Measurements from ENCODE around the gene SNX27. TPM values are rescaled to one million over a fixed set of nuclear protein-coding genes. Genes with fewer than 3 reads are reported as not detected.
A peak's percentile ranks its signal among the peaks of the same experiment; 100 is the strongest.

Gene SNX27
- total RNA-seq, 1 experiment from 2014 or later, result 42.2 TPM

- Histone ChIP-seq H3K9me2 (ENCODE audit: insufficient read depth) (no peaks in the 10 kb centered on the region), H2AFZ (ENCODE audit: low read depth, low read length, poor library complexity, severe bottlenecking) (no peak overlapping the region), H3K27ac (ENCODE audit: low read depth, low read length) (peak overlapping the region; percentile 22; the same call in 1 of the 2 replicates), H3K4me2 (ENCODE audit: low read length) (peak overlapping the region; percentile 59), H4K20me1 (ENCODE audit: insufficient read depth) (no peaks in the 10 kb centered on the region), H3K9ac (ENCODE audit: low read length) (peak overlapping the region; percentile 7; the same call in 1 of the 2 replicates), H3K79me2 (ENCODE audit: insufficient read depth, low read length) (no peaks in the 10 kb centered on the region), H3K27me3 (ENCODE audit: insufficient read depth, low read length) (no peaks in the 10 kb centered on the region), H3K9me3 (ENCODE audit: control insufficient read depth in 1 of 2, insufficient read depth in 1 of 2, low read depth in 1 of 2, low read length in 2 of 2) (no peaks in the 10 kb centered on the region), H3K4me3 (replicated peaks in 1 of 2; ENCODE audit: low read depth in 1 of 2, low read length in 2 of 2) (peak overlapping the region in 1 of 2 experiments; percentile 16; a peak in 1 of 4 replicates), H3K4me1 (ENCODE audit: control insufficient read depth in 1 of 2, insufficient read depth in 2 of 2, low read length in 2 of 2) (peaks cover 4 to 42% of the 10 kb centered on the region in 2 experiments), H3K36me3 (ENCODE audit: control insufficient read depth in 1 of 2, insufficient read depth in 2 of 2, low read length in 2 of 2) (peaks cover 0 to 9% of the 10 kb centered on the region in 2 experiments; a peak in 1 of 4 replicates)
- ChIA-PET RAD21 (ENCODE audit: low non-redundant PET in 1 of 2, low total read pairs in 2 of 2, uncharacterized antibody in 2 of 2, unreplicated experiment in 2 of 2) (no interaction called here), POLR2A (interaction anchor here (1.3 kb wide), 1 partner anchor 26 kb away, joined by 3 read pairs; no protein-coding TSS in a partner anchor), CTCF (interaction anchor here (1.1 kb wide), 1 partner anchor 19 kb away, joined by 3 read pairs; no protein-coding TSS in a partner anchor)
- BruUV-seq (replicated peaks), result TSS peak; percentile 45
- intact Hi-C loops (cut with micrococcal nuclease), result no loop called here
- peak; percentile 51 for DNase-seq (ENCODE audit: low read depth, low spot score)
- peak; percentile 90 for ATAC-seq
- TF ChIP-seq FOSL1 (IDR thresholded peaks at IDR 0.05; ENCODE audit: low read depth), result peak; percentile 81
- TF ChIP-seq REST (IDR thresholded peaks at IDR 0.05; ENCODE audit: low read depth), result no peak
- TF ChIP-seq ELF1 (IDR thresholded peaks at IDR 0.05; ENCODE audit: borderline replicate concordance, low read depth), result no peak
- TF ChIP-seq POLR2AphosphoS5 (IDR thresholded peaks at IDR 0.05; ENCODE audit: low read depth, low read length), result 0 out of 2 replicates have a peak, but pooled peaks have one; percentile 26
- no peak for TF ChIP-seq ZNF274 (IDR thresholded peaks at IDR 0.05; ENCODE audit: low read depth, low read length)
- TF ChIP-seq ZBTB33 (IDR thresholded peaks at IDR 0.05; ENCODE audit: extremely low read depth, insufficient replicate concordance, low read length), result no peak
- TF ChIP-seq EZH2 (IDR thresholded peaks at IDR 0.05), result no peak
- TF ChIP-seq JUND (IDR thresholded peaks at IDR 0.05), result peak; percentile 73
- TF ChIP-seq CEBPB (IDR thresholded peaks at IDR 0.05; ENCODE audit: low read depth), result no peak
- TF ChIP-seq YY1 (IDR thresholded peaks at IDR 0.05; ENCODE audit: extremely low read depth, insufficient replicate concordance, low read depth, low read length), result peak; percentile 43
- TF ChIP-seq RAD21 (IDR thresholded peaks at IDR 0.05; ENCODE audit: low read depth), result no peak
- TF ChIP-seq SRF (IDR thresholded peaks at IDR 0.05; ENCODE audit: low read depth), result no peak
- TF ChIP-seq CBX3 (IDR thresholded peaks at IDR 0.05; ENCODE audit: low read depth), result 0 out of 2 replicates have a peak, but pooled peaks have one; percentile 12
- TF ChIP-seq EGR1 (IDR thresholded peaks at IDR 0.05; ENCODE audit: low read depth), result no peak
- no peak for TF ChIP-seq ZFX (IDR thresholded peaks at IDR 0.05)
- no peak for TF ChIP-seq CTCF (IDR thresholded peaks at IDR 0.05 in 2 of 3, conservative IDR thresholded peaks at IDR 0.05 in 1 of 3; ENCODE audit: borderline replicate concordance in 1 of 3, insufficient read depth in 1 of 3, low read depth in 2 of 3, low read length in 2 of 3)
- TF ChIP-seq SP1 (IDR thresholded peaks at IDR 0.05; ENCODE audit: low read depth), result peak; percentile 53
- TF ChIP-seq TCF7L2 (IDR thresholded peaks at IDR 0.05; ENCODE audit: borderline replicate concordance, extremely low read depth, insufficient read depth, insufficient read length), result no peak
These were observed 37.0 kb upstream of the SNX27 start for GRCh38 chr1:151574575-151575529.

All from HCT116 (cell line).